ENCODE measurements around the gene IGFBP5. TPM values are rescaled to one million over a fixed set of nuclear protein-coding genes. Genes with fewer than 3 reads are reported as not detected.

The IGFBP5 gene
- polyA plus RNA-seq, 4 donors, result 396 to 446 (median 412) TPM

DNA sequence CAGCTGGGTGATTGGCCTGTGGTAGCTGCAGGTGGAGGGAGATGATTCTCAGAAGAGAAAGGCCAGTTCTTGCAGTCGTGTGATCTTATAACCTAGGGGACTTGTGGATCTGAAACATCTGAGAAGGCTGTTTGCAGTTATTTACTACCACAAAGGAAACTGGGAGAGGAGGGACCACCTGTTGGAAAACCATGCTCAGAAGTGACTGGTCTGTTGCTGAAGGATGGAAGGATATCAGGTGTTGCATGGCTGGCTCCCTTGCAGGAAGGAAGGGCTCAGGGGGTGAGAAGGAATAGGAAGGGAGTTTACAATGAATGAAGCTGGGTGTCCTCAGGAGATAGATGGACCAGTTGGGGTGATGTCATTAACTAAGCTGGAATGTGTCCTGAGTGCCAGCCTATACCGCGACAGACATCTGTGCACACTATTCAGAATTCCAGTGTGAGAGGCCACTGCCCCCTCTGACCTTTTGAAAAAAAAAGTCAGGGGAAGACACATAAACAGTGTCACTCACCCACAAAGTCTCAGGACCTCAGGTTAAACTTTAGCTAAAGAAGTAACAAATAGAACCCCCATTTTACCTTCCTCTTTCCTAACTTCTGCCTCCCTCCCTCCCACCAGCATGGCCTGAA lies 44.6 kb downstream of the IGFBP5 start:
- no peak for DNase-seq (ENCODE audit: low read depth in 4 of 4, low spot score in 3 of 4)

DNA sequence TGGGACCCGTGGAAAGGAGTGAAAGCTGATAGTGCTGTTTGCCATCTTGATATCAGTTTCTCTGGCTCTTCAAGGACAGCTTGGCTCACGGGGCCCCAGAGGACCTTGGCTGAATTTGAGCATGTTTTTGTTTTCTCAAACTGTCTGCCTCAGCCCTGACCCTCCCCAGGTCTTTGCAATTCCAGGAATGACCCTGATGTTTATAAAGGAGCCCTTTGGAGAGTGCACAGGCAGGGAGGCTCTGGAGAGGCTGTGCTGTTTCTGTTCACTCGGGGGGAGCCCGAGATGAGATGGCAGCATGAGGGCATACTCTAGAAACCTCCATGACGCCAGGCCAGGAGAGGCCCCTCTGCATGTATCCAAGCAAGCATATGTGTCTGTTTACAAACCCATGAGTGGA lies 45.8 kb downstream of the IGFBP5 start:
- no peak for DNase-seq (ENCODE audit: low read depth in 4 of 4, low spot score in 3 of 4)

DNA sequence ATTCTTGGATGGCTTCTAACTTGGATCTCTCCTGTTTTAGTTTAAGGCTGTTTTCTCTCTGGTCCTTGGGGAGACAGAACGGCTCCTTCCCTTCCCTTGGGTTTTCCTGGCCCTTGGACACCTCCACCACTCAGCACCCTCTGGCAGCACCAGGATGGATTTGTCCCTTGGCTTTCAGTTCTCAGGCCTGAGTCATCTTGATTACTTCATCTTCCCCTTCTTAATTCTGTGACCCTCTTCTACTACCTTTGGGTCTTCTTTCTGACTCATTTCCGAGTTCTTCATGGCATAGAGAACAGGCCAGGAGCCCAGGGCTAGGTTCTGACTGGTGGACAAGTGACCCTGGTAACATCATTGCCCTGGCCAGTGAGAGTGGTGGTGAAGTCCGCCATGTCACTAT lies 47.2 kb downstream of the IGFBP5 start:
- DNase-seq (ENCODE audit: low read depth in 4 of 4, low spot score in 3 of 4), result no peak

DNA sequence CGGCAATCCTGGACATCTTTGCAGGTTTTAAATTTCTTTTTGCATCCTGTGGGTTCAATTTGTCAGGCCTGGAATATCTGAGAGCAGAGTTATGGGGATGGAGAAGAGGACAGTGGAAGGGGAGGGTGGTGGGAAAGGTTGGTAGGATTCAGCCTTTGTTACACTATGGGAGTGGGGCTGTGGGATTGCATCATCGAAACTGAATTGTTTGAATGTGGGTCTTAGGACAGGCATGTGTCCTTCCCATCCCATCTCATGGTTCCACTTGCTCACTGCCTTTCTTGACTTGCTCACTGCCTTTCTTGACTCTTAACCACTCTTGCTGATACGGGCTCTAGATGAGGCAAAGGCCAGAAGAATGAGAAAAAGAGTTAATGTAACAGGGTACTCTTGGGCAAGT lies 49.2 kb downstream of the IGFBP5 start:
- no peak for DNase-seq (ENCODE audit: low read depth in 4 of 4, low spot score in 3 of 4)

DNA sequence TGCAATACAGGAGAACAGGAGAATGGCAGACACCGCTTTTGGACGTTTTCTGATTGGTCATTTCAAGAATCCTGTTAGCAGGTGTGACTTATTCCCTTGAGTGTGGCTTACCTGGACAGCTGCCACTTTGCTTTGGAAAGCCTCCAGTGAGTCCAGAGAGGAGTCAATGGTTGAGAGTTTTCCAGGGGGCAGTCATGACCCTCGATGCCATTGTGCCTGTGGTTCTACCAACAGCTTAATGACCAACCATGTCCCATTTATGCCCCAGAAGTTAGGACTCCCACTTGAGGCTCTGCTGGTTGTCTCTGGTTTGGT lies 49.8 kb downstream of the IGFBP5 start:
- no peak for DNase-seq (ENCODE audit: low read depth in 4 of 4, low spot score in 3 of 4)

DNA sequence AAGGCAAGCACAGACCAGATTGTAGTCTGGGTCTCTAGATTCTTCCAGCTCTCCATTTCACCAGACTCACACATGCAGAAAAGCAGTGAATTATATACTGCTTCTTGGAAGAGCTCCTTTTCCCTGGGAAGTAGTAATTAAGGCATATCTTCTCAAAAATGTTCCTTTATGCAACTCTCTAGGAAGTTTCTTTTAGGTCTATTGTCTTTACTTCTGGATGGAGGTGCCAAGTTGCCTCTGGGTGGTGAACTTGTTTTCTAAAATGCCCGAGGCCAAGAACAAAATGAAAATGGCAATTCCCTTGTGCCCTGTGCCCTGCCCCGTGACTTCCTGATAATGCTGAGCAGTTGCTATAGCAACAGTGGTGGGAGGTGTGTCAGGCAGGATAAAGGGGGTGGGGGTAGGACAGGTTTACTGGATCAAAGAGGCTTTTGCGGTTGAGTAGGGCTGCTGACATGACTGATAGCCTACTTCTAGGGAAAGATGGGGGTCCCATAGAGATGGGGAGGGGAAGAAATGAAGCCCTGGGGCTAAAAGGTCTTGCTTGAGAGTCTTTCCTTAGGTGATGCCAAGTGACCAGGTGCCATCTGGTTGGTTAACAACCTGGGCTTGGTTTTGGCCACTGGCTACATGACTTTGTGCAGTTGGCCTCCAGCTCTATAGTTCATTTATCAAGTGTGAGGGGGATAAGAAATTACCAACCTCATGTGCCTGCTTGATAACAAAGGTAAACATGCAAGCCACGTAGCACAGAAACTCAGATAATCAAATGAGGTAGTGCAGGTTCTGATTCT lies 50.3 kb downstream of the IGFBP5 start:
- DNase-seq (ENCODE audit: low read depth in 4 of 4, low spot score in 3 of 4), result no peak

DNA sequence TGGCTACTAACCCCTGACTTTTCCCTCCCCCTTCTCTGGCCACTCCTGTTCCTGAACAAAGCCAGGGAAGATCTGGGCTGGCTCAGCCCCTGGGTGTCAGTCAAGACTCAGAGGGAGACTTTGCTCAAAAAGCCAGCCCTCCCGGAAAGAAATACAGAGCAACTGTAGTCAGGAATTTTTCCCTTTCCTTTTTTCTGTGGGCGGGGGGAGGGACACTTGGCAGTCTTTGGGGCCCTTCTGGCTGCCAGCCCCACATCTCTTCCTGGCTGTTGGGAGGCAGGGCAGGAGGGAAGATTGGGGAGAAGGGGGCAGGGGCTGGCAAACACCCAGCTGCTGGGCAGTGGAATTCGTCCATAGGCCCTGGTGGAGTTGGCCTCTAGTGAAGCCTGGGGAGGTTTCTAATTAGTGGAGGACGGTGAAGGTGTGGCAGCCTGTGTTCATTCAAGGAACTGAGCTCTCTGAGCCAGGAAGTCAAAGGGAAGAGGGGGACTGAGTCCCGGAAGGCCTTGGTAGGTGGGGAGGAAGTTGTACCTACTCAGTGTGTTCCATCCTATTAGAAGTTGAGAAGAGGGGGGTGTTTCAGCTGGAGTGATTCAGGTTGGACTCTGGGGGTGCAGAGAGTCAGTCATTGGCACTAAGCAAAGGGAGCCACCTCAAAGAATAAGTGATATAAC lies 51.2 kb downstream of the IGFBP5 start:
- no peak for DNase-seq (ENCODE audit: low read depth in 4 of 4, low spot score in 3 of 4)

DNA sequence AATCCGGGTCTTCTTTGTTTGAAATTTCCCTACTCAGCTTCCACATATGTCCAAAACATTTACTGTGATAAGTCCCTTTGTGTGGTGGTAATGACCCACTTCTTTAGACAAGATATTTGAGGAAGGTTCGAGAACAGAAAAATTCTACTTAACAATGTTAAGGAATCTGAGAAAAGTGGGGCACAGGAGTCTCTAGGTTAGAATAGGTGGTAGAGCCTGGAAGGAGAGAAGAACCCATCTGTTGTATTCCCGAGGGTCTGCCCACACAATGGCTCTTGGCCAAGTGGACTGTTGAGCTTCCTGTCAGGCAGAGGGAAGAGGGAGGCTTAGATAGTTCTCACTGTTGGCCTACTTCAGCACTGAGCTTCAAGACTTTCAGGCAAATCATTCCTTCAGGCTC lies 57.9 kb downstream of the IGFBP5 start:
- no peak for DNase-seq (ENCODE audit: low read depth in 4 of 4, low spot score in 3 of 4)

DNA sequence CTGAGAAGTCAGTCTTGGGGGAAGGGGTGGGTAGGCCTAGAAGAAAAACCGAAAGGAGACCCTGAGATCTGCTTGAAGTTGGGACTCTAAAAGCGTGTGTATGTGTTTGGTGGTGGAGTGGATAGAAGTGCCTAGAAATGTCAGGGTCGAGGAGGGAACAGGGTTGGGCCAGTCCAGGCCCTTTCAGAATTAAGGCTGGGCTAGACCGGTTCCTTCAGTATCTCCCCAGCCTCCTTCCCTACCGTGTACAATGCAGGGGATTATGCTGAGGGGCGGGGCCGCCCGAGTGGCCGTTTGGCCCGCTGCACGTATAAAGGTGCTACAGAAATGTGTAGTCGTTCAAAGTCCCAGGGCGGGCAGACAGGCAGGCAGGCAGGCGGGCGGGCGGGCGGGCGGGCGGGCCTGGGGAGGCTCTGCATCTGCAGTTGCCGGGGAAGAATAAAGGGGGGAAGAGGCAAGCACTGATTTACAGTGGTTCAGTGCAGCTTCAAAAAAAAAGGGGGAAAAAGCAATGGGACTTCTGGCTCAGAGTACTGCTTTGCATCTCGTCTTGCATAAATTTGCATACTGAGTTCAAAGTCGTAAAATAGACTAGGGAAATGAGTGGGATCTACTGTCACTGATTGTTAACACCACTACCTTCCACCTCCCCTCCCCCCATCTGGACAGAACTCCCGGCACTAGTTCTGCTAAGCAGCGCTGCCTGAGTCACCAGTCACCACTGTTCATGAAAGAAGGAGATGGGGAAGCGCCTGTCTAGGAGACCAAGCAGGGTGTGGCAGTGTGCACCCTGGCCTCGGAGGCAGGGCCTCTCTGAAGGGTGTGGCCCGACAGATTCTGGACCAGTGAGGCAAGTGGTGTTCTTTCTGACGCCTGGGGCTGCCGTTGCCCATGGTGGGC lies 58.5 kb downstream of the IGFBP5 start:
- DNase-seq (ENCODE audit: low read depth in 4 of 4, low spot score in 3 of 4), result no peak

DNA sequence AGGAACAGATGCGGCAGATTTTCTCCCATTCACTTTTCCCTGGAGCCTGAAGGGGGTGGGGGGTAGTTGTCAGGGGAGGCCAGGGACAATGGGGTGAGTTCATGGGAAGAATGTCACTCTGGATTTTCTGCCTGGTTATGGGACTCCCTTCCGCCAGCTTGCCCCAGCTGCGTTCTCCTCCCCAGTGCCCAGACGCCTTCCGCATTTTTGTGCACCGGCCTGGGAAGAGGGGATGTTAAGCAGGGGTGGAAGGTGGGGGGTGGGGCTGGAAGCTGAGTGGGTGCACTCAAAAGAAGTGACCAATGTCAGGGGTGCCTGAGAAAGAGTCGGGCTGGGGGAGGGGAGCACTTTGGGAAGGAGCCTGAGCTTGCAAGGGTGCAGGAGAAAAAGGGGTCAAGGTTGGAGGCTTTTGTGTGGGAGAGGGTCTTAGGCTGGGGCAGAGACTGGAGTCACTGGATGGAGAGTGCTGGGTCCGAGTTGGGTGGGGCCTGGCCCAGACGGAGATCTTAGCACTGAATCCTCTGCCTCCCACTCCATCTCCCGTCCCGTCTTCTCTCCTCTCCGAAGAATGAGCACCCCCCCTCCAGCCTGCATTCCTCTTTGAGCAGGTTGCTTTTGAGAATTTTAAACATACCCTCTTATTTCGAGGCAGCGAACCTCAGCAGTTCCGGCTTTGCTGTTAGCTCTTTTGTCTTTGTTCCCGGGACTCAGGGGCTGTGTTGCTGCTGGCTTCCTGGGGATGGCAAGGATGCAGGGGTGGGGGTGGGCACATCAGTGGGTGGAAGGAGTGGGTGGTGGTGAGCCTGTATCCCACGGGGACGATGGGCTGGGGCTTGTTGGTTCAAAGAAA lies 59.4 kb downstream of the IGFBP5 start:
- DNase-seq (ENCODE audit: low read depth in 4 of 4, low spot score in 3 of 4), result no peak

DNA sequence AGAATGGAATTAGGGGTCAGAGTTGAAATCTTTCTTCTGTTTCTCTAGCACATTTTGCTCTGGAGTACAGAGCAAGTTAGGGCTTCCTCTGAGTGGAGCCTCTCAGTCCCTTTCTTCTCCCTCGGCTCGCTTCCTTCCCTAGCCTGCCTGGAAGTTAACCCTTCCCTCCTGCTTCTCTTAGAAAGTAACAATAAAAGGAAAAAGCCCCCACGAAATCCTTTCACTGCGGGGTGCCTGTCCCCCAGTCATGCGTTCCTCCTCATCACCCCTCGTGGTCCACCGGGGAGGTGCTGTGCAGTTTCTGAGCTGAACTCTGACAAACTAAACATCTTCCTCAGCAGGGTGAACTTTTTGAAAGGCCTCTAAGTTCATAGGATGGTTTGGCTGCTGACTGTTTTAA lies 60.2 kb downstream of the IGFBP5 start:
- DNase-seq (ENCODE audit: low read depth in 4 of 4, low spot score in 3 of 4), result no peak

DNA sequence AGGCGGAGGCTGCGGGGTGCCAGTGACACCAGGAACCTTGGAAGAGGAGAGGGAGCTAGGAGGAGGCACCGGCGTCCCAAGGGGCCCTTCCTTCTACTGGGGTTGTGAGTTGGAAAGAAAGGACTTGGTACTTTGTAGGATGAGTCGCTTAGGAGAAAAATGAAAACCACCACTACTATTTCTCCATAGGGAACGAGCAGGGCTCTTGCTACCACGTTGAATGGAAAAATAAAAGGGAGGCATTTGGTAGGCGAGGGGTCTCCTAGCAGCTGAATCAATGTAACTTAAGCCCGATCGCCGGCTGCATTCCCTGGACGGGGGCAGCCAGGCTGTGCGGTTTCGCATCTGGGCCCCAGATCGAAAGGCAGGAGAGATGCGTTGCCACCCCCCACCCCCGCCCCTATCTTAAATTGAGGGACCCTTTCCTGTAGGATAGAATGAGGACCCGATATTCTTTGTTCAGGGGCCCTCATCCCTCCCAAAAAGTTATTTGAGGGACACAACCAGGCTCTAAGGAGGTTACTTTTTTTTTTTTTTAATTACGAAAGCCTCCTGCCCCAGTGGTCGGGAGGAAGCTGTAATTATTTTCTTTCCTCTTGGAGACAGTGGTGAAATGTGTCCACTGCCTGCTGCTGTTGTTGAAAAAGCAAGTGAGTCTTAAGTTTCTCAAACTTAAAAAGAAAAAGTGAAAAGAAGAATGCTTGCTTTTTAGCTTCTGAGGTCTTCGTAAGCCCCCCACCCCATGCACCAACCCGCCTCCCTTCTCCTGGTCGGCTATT lies 60.8 kb downstream of the IGFBP5 start:
- DNase-seq (ENCODE audit: low read depth in 4 of 4, low spot score in 3 of 4), result no peak

DNA sequence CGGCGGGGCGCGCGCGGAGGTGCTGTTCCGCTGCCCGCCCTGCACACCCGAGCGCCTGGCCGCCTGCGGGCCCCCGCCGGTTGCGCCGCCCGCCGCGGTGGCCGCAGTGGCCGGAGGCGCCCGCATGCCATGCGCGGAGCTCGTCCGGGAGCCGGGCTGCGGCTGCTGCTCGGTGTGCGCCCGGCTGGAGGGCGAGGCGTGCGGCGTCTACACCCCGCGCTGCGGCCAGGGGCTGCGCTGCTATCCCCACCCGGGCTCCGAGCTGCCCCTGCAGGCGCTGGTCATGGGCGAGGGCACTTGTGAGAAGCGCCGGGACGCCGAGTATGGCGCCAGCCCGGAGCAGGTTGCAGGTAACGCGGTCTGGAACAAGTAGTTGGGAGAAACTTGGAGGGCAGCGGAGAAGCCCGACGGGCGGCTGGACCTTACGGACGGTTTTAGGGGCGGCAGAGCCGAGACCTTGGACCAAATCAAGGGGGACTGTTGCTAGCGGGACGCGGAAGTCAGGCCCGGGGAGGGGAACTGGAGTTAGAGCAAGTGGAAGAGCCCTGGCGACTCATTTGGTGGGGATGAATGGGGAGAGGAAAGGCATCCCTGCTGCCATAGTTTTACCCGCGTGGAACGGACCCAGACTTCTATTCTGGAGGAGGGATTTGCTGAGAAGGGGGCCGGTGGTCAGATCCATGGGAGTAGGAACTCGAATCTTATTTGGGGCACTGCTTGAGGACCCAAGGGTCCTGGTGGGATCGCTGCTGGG lies 61.6 kb downstream of the IGFBP5 start:
- no peak for DNase-seq (ENCODE audit: low read depth in 4 of 4, low spot score in 3 of 4)

DNA sequence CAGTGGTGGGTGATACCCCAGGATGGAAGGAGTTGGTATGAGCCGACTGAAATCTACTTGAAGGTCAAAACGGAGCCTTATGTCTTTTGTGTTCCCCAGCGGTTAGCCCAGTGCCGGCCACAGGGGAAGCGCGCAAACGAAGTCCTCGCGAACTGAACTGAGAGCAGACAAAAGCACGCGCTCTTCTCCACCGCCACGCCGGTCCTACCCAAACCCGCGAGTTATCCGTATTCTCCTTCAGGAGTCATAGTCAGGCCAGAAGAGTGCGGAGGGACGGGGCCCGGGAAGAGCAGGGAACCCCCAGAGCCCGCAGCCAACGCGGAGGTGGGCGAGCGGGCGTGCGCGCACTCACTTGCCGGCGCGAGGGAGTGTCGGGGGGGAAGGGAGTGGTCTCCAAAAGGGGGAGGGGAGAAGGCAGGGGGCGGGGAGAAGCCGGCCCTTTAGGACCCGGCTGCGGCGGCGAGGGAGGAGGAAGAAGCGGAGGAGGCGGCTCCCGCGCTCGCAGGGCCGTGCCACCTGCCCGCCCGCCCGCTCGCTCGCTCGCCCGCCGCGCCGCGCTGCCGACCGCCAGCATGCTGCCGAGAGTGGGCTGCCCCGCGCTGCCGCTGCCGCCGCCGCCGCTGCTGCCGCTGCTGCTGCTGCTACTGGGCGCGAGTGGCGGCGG lies 62.3 kb downstream of the IGFBP5 start, which contains the start of gene IGFBP2:
Gene IGFBP2 (plus strand): TSS at position 469 of the 664 bp plus-strand sequence. CDS start 104 bp downstream, at position 573.
- DNase-seq (ENCODE audit: low read depth in 4 of 4, low spot score in 3 of 4), result no peak

DNA sequence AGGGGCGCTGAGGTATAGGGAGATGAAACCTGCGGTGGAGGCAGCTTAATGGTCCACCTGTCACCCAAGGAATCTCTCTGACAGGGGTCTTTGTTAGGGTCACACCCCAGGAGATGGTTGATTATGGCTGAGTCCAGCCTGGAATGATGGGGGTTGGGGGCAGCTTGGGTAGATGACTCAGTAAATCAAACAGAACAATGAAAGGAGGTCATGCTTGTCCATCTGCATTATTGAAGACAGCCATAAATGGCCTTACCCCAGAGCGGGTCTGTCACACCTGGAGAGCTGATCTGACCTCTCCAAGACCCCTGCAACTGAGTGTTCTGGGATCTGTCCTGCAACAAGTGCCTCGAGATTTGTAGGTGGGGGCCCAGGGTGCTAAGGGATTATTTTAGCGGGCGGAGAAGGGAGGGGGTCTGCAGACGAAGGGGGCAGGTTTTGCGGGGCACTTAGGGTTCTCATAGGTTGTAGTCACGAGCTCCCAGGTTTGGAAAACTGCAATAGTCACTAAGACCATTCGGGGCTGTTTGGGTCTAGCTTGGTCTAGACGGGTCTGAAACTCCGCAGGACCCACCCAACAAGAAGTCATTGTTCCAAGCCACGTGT lies 62.9 kb downstream of the IGFBP5 start:
- DNase-seq (ENCODE audit: low read depth in 4 of 4, low spot score in 3 of 4), result no peak

DNA sequence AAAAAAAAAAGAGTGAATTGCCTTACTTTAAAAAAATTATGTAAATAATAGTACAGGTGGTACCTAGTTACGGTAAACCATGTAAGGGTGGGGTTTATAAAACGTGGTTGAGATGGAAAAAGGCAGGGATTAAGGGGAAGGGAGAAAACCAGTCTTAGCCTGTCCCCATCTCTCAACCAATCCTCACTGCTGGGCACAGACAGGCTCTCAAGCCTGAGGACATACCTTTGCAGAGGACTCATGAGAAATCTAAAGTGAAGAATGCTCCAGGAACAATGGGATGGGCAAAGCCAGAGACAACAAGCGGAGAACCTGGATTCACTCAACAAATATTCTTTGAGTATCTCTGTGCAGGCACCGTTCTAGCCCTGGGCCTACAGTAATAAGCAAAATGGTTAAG lies 65.6 kb downstream of the IGFBP5 start:
- DNase-seq (ENCODE audit: low read depth in 4 of 4, low spot score in 3 of 4), result no peak

DNA sequence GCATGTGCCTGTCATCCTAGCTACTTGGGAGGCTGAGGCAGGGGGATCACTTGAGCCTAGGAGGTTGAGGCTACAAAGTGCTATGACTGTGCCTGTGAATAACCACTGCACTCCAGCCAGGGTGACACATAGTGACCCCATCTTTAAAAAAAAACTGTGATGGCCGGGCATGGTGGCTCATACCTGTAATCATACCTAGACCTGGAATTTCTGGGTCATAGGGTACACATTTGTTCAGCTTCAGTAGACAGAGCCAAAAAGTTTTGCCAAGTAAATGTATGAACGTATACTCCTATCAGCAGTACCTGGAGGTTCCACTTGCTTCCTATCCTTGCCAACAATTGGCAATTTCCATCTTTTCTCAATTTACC lies 68.5 kb downstream of the IGFBP5 start:
- no peak for DNase-seq (ENCODE audit: low read depth in 4 of 4, low spot score in 3 of 4)
